HG02759 (cell line): ENCODE results near the gene SPACA7.
"Not testable (repeated sequence)": the region's sequence is repeated elsewhere in the genome, so short reads cannot be mapped to it uniquely, and the experiment has no call there.

ENCODE experiments used
- ATAC-seq: cut with Tn5 transposase; IDR thresholded peaks from one replicate; pipeline ENCODE4 v1.9.1; 2021; ENCODE audit warnings: mild to moderate bottlenecking, moderate library complexity; ENCODE audit not compliant: unreplicated experiment

Gene SPACA7

GRCh38 chr13:112416647-112417046, 40.5 kb downstream of the SPACA7 start:
- no peak for ATAC-seq

DNA sequence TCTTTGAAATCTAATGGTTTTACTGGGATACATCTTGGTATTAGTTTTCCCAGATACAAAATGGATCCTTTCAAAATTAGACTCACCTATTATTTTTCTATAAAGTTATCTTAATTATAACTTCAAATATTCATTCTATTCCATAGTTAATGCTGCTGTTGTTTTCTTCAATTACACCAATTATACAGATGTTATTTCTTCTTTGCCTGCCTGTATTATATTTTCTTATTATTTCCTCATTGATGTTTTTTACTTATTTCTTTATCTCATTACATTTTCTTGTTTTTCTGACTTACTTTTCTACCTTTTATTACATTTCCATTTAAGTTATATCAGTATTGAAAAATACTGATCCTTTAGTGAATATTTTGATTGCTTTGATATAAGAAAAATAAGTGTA, 40.9 kb downstream of the SPACA7 start:
- no peak for ATAC-seq

GRCh38 chr13:112424098-112424497, 47.9 kb downstream of the SPACA7 start:
- ATAC-seq = no peak

DNA sequence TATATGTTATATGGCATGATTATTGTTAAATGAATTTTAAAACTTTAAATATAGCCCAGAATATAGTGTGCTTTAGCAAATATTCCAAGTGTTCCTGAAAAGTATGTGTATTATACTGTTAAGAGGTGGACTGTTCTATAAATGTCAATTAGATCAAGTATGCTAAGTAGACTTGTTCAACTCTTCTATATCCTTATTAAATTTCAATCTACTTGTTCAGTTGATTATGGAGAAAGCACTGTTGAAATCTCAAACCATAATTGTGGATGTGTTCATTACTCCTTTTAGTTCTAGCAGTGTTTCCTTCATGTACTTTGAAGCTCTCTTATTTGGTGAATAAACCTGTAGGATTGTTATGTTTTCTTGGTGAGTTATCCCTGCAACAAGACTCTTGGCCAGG, 52.5 kb downstream of the SPACA7 start:
- no peak for ATAC-seq

DNA sequence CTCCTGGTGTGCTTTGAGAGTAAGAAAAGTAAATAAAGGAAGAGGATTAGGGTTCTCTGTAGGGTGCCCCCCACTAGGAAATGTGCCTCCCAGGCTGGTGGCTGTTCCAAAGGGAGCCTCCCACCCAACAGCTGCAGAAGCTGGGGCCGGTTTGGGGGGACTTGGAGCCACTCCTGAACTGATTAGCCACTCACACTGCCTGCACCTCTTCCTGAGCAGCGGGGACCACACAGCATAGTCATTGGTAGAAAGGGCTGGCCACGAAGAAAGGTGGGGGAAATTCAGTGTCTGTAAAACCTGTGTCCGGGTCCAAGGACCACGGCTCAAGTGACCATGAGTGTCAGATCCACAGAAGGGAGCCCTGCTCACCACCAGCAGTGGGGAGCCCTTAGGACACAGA, 55.6 kb downstream of the SPACA7 start:
- ATAC-seq = no peak

GRCh38 chr13:112432734-112433133, 56.6 kb downstream of the SPACA7 start:
- ATAC-seq = not testable (repeated sequence)

DNA sequence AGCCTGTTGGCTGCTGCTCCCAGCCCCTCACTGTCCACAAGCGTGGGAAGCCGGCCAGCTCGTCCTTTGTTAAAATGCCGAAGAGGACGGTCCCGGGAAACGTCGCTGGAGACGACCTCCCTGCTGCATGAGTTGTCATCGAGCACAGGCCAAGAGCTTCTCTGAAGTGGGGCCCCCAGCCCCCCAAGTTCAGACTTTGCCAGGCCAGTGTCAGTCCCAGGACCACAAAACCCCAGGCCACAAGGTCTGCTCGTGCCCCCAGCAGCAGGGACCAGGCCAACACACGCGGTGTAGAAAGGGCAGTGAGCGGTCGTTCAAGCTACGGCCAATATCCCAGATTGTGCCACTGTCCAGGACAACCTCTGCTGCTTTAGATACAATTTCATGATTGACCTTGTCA, 57.4 kb downstream of the SPACA7 start:
- ATAC-seq = not testable (repeated sequence)

GRCh38 chr13:112434032-112434431, 57.9 kb downstream of the SPACA7 start:
- ATAC-seq = no peak

DNA sequence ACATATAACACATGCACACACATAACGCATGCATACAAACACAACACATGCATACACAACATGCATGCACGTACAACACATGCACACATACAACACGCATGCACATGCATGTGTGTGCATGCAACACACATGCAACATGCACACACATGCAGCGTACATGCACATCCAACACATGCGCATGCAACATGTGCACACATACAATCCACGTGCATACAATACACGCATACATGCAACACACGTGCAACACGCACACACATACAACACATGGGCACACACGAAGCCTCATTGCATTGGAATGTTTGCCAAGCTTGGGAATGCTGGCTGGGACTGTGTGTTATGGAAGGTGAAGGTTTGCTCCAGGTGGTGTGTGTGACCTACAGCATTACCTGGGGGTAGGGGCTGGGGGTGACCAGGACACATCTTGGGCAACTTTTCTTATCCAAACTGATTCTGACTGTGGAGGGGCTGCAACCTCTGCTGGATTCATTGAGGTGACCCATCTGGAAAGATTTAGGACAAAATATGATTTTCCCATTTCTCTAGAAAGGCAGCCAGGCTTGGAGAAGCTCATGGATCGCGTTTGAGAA, 58.9 kb downstream of the SPACA7 start:
- no peak for ATAC-seq

DNA sequence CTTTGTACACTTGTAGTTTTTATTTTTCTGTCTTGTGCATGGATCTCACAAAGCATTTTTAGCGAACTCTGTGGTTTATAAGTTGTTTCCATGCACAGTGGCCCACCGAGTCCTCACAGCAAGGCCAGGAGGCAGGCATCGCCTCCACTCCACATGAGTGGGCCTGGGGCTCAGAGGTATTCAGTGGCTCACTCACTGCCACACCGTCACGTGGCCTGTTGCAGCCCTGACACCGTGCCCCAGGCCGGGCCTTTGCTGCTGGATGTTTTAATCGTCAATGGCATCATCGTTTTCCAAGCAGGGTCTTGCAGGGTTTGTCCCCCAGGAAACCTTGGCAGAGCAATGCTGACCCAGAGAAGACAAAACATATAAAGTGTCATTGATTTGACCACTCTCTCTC, 59.8 kb downstream of the SPACA7 start:
- no peak for ATAC-seq

DNA sequence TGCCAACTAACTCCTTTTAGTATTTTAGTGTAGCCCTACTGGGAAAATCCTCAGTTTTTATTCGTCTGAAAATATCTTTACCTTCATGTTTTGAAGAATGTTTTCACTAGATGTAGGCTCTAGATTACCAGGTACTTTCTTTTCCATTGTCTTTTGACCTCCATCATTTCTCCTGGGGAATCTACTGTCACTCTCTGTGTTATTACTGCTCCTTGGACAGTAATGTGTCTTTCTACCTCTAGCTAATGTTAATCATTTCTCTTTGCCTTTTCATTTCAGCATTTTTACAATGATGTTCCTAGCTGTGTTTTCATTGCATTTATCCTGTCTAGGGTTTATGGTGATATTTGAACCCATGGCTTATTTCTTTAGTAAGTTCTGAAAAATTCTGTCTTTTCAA, 61.9 kb downstream of the SPACA7 start:
- ATAC-seq = no peak

- ATAC-seq = no peak
Observed at GRCh38 chr13:112438515-112438914, 62.4 kb downstream of the SPACA7 start.

DNA sequence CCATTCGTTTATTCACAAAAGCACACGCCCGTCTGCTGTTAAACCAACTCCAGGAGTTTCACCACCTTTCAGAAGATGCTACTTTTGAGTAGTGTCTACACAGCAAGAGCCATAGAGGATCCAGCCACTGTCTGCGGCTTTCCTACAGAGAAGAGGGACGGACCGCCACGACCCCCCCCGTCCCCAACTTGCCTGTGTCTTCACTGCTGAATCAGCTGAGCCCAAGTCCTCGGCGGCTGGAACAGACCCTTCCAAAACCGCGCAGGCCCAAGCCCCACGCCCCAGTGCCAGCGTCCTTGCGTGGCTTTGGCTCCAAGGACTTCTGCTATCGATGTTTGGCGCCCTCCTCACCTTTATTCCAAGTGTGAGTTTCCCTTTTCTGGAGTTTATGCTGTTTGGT, 65.1 kb downstream of the SPACA7 start:
- no peak for ATAC-seq

GRCh38 chr13:112441779-112442310, 65.7 kb downstream of the SPACA7 start:
- ATAC-seq = no peak

DNA sequence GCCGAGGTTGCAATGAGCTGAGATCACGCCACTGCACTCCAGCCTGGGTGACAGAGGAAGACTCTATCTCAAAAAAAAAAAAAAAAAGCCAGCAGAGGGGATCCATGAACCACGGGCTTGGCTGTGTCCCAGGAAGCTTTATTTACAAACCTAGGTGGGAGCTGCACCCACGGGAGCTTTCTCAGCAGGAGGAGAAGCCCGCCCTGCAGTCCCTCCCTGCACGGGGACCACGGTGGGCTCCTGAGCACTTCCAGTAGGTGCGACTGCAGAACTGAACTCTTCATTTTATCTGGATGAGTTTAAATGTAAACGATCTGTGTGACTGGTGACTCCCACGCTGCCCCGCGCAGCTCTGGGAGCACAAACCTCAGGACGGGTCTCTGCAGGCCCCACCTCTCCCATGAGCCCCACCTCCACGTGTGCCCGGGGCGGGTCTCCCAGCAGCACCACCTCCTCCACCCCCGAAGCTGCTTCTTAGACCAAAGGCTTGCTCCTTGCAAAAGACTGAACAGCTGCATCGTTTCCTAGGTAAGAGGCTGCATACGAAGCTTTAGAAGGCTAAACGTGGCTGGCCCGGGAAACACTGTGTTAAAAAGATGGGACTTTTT, 66.4 kb downstream of the SPACA7 start:
- ATAC-seq = no peak

DNA sequence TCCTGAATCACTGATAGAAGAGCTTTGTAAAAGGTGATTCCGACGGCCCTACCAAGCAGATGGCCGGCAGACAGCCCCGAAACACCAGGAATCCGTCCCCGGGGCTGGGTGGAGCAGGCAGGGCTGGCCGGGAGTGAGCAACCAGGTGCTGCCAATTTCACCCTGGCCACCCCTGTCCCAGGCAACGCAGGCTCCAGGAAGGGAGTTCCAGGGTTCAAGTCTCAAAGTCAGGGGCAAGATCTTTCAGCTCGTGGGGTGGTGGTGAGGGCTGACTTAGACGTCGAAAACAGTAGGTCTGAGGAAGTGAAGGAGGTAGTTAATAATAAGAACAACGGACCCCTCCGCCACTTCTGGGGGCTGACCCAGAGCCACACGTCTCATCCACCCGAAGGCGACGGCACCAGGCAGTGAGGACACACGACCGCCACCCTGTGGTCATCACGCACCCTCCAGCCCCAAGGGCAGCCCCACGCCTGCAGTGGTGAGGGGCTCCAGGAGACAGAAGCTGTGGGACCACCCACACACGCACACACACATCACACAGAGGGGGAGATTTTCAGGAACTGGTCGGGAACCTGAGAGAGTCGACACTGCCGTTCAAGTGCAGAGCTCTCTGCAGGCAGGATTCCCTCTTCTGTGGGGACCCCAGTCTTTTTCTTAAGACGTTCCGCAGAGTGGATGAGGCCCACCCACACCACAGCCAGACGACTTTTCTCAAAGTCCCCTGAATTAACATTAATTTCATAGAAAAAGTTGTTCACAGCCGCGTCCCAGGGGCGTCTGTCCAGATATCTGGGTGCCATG, 67.2 kb downstream of the SPACA7 start:
- ATAC-seq = no peak

- ATAC-seq = peak; percentile 78
Observed at GRCh38 chr13:112443995-112444311, 67.8 kb downstream of the SPACA7 start.

- no peak for ATAC-seq
Observed at GRCh38 chr13:112444416-112445399, 68.6 kb downstream of the SPACA7 start.

GRCh38 chr13:112445411-112446271, 69.5 kb downstream of the SPACA7 start:
- ATAC-seq = no peak

DNA sequence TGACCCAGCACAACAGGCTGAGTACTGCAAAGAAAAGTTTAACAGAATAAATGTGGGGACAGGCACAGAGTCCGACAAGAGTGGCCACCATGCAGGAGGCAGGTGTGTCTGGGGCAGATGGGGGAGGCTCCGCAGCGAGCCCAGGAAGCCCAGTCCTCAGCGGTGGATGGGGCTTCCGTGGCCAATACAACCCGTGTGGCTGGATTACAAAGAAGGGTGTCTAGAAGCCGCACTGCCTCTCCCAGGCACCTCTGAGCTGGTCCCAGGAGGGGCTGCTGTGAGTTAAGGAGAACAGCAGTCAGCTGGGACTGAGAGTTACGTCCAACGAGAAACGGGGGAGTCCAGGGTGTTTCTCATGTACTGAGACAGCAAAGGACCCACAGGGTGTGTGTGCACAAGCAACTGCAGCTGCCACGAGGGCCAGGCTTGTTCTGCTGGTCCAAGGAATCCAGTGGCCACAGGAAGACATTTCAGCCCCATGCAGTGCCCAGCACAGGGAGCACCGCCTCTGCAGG, 70.2 kb downstream of the SPACA7 start:
- no peak for ATAC-seq
